GDM1 (cell line): Measurements from ENCODE around the gene SMARCD3.

Experiments used
- DNase-seq: peaks from one replicate; lab custom pipeline; 2025; lab: John Stamatoyannopoulos, UW

Gene SMARCD3

GRCh38 chr7:151248346-151249033 lies at the start of gene SMARCD3:
SMARCD3 (minus strand) TSS chr7:151248694; CDS start chr7:151248562, 132 bp downstream.
- DNase-seq: no peak

DNA sequence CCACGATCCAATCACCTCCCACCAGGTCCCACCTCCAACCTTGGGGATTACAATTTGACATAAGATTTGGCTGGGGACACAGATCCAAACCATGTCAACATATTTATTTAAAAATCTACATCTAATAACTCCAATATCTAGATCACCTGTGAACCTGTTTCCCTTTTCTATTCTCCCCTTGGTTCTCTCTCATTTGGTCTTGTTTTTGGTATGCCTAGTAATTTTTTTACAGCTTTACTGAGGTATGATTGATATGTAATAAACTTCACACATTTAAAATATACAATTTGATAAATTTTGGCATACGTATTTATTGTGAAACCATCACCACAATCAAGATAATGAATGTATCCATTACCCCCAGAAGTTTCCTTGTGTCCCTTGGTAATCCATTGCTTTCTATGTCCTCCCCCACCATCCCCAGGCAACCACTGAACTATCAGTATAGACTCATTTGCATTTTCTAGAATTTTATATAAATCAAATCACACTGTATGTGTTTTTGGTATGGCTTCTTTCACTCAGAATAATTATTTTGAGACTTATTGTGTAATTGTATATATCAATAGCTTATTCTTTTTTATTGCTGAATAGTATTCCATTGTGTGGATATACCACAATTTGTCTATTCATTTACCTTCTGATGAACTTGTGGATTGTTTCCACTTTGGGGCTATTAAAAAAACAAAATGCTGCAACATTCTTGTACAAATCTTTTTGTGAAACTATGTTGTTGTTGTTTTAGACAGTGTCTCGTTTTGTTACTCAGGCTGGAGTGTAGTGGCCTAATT lies 47.9 kb upstream of the SMARCD3 start:
- no peak for DNase-seq

DNA sequence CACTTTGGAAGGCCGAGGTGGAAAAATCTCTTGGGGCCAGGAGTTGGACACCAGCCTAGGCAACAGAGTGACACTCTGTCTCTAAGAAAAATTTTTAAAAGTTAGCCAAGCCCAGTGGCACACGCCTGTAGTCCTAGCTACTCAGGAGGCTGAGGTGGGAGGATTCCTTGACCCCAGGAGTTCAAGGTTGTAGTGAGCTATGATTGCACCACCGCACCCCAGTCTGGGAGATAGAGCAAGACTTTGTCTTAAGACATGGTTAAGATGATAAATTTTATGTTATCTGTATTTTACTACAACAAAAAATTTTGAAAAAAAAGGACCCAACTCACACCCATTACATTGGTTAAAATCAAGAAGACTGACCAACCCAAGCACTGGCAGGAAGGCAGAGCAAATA lies 44.4 kb upstream of the SMARCD3 start:
- DNase-seq: no peak

- no peak for DNase-seq
Observed at GRCh38 chr7:151291206-151291605, 42.7 kb upstream of the SMARCD3 start.

GRCh38 chr7:151290355-151290760 lies 41.9 kb upstream of the SMARCD3 start:
- no peak for DNase-seq

- DNase-seq: no peak
Observed at GRCh38 chr7:151289891-151290290, 41.4 kb upstream of the SMARCD3 start.

- no peak for DNase-seq
Observed at GRCh38 chr7:151286148-151286547, 37.7 kb upstream of the SMARCD3 start.

DNA sequence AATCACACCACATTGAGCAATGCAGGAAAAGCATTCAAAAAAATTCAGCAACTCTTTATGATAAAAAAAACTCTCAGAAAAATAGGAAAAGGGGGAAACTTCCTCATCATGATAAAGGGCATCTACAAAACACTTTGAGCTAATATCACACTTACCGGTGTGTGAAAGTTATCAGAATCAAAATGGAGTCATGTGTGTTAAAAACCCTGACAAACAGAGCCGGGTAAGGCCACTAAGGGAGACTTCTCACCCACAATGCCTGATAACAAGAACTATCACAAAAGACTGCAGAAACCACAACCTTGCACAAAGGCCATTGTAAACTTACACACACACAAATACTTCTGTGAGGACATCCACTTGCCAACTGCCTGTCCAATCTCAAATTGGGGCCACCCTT lies 34.8 kb upstream of the SMARCD3 start:
- DNase-seq: no peak

- no peak for DNase-seq
Observed at GRCh38 chr7:151282111-151282510, 33.6 kb upstream of the SMARCD3 start.

DNA sequence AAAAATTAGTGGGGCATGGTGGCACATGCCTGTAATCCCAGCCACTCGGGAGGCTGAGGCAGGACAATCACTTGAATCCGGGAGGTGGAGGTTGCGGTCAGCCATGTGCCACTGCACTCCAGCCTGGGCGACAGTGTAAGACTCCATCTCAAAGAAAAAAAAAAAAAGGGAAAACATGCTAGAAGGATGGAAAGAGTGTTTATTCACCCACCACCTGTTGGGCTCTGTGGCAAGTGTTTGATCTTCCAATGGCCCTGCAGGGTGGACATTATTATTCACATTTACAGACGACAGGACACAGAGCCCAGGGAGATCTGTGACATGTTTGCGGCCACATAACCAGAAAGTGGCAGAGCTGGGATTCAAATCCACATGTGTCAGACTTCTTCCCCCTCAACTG lies 33.2 kb upstream of the SMARCD3 start:
- no peak for DNase-seq

DNA sequence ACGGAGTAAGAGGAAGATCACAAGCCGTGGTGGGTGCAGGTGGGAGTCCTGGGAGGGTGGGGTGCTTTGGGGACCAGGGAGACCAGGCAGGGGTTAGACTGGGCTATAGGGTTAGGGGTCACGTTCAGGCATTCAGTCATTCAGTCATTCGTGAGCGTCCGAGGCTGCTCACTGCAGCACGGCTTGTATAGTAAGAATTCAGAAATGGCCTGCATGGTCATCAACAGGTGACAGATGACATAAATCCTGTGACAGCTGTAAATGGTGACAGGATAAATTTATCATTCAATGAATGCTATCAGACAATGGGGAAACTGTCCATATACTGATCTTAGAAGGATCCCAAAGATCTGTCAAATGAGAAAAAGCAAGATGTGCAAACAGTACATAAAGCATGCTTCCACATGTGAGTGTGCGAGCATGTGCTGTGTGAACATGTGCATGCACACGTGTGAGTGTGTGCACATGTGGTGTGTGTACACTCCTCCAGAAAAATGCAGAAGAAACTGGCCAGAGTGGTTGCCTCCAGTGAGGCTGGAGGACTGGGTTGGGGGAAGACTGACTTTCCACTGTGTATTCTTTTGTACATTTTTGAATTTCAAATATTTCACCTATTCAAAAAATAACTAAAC lies 32.0 kb upstream of the SMARCD3 start:
- no peak for DNase-seq

- DNase-seq: no peak
Observed at GRCh38 chr7:151279868-151280267, 31.4 kb upstream of the SMARCD3 start.

DNA sequence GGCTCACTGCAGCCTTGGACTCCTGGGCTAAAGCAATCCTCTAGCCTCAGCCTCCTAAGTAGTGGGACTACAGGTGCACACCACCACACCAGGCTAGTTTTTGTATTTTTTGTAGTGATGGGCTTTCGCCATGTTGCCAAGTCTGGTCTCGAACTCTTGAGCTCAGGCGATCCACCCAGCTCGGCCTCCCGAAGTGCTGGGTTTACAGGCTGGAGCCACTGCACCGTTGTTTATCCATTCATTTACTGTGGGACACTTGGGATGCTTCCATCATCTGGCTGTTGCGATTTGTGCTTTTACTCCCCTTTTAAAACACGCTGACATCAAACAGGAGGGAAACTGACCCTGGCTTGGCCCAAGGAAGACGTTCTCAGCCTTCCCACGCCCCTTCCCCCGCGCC lies 30.5 kb upstream of the SMARCD3 start:
- no peak for DNase-seq

DNA sequence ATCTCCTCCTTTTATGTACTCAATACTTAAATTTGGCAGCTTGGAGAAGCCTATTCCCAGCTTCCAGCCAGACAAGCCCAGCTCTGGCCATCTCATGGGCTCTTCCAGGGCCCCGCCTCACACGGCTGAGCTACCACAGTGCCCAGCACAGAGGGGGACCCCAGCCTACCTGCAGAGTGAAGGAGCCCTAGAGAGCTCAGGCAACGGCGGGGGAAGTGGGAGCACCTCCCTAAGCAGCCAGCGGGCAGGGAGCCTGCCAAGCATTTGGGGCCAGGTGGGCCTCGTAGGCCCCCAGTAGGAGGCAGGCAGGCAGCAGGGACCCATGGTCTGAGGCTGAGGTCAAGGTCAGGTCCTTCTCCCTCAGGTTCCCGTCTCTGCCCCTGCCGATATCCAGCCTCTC lies 29.1 kb upstream of the SMARCD3 start:
- no peak for DNase-seq

DNA sequence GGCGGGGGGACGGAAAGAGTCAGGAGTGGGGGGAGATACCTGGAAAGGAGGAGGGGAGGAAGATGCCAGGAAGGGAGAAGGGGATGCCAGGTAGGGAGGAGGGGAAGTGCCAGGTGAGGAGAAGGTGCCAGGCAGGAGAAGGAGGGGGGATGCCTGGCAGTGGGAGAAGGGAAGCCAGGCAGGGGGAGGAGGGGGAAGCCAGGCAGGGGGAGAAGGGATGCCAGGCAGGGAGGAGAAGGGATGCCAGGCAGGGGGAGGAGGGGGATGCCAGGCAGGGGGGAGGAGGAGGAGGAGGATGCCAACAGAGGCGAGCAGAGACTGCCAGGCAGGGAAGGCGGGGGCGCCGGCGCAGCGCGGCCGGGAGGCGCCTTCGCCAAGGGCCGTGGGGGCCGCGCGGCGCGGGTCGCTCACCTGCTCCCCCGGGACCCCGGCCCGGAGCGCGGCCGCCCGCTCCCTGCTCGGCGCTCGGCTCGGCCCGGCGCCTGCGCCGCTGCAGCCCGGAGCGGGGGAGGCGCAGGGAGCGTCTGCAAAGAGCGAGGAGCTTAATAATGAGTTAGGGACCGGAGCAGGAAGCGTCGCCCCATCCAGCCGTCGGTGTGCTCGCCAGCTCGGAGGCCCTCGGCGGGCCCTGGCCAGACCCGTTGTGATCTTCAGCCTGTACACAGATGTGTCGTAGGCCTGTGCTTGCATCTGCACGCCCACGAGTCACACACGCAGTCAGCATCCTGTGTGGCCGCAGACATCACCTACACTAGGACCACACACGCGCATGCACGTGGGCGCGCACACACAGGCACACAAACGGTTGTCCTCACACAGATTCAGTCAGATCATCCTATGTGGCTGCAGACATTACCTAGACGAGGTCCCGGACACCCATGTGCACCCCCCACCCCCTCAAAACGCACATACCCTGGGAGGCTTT lies 28.4 kb upstream of the SMARCD3 start:
- no peak for DNase-seq

GRCh38 chr7:151275813-151276577 lies 27.5 kb upstream of the SMARCD3 start:
- no peak for DNase-seq

GRCh38 chr7:151274936-151275812 lies 26.7 kb upstream of the SMARCD3 start:
- no peak for DNase-seq

GRCh38 chr7:151274396-151274795 lies 25.9 kb upstream of the SMARCD3 start:
- no peak for DNase-seq

GRCh38 chr7:151273651-151274390 lies 25.3 kb upstream of the SMARCD3 start:
- DNase-seq: no peak

DNA sequence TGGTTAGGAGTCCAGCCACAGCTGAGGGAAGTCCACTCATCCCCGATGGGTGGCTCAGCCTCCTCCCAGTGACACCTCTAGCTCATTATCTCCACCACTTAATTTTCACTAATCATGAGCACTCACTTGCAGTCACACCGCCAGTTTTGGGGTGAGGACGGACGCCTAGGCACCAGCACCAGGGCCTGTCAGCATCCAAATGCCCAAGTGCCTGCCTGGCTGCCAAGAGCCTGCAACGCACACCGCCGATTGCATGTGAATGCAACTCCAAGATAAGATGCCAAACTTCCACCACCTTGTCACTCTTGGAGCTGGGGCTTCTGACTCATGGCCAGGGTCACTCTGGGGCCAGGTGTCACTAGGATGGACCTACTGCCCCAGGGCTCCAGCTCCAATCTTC lies 24.4 kb upstream of the SMARCD3 start:
- DNase-seq: no peak
